K562 (cell line): ENCODE results near the gene MED20. TPM values are rescaled to one million over a fixed set of nuclear protein-coding genes. Genes with fewer than 3 reads are reported as not detected.
A peak's percentile ranks its signal among the peaks of the same experiment; 100 is the strongest.

Source experiments
- BRD9 ChIP-seq: fragments of 450-650 bp; IDR thresholded peaks from 2 replicates; pipeline ENCODE4 v1.6.1; 2018; ENCODE audit warnings: low read depth; ENCODE audit not compliant: partially characterized antibody
- CXXC5 ChIP-seq: fragments of 250-450 bp; sonication (Bioruptor Pico); IDR thresholded peaks from 2 replicates; pipeline ENCODE4 v1.8.0; 2022; ENCODE audit warnings: inconsistent platforms, mild to moderate bottlenecking, moderate library complexity
- DDX20 ChIP-seq: fragments of 450-650 bp; IDR thresholded peaks from 2 replicates; pipeline ENCODE4 v1.6.1; 2016; ENCODE audit warnings: missing genetic modification characterization, low read depth, mild to moderate bottlenecking, missing compliant biosample characterization, moderate library complexity
- FOS ChIP-seq: IDR thresholded peaks from 3 replicates; pipeline ENCODE4 v1.6.1; 2011; ENCODE audit not compliant: insufficient read length; ENCODE audit errors: extremely low read depth
- GABPB1 ChIP-seq: sonication (generic); formaldehyde crosslinking; IDR thresholded peaks from 2 replicates; pipeline ENCODE4 v1.8.0; 2022; ENCODE audit warnings: mild to moderate bottlenecking, missing genetic modification reagents
- NR1H2 ChIP-seq: sonication (generic); formaldehyde crosslinking; IDR thresholded peaks from 2 replicates; pipeline ENCODE4 v1.4.0; 2020; ENCODE audit warnings: mild to moderate bottlenecking, missing genetic modification reagents
- PBX2 ChIP-seq, 2 experiments: IDR thresholded peaks in 1 of 2; conservative IDR thresholded peaks in 1 of 2; 2 replicates each; pipeline ENCODE4 v1.6.1; 2016; ENCODE audit warnings: low read depth in 2 of 2, mild to moderate bottlenecking in 1 of 2, missing compliant biosample characterization in 1 of 2, missing genetic modification characterization in 1 of 2, moderate library complexity in 1 of 2
- PKNOX1 ChIP-seq: fragments of 450-650 bp; IDR thresholded peaks from 2 replicates; pipeline ENCODE4 v1.6.1; 2016
- RAD21 ChIP-seq, 2 experiments: fragments of 250-450 bp in 1 of 2; fragments of 450-650 bp in 1 of 2; sonication (Bioruptor Pico) in 1 of 2; formaldehyde crosslinking in 1 of 2; IDR thresholded peaks in 1 of 2; conservative IDR thresholded peaks in 1 of 2; 2 replicates each; pipeline versions ENCODE4 v1.4.0 to v1.8.0; 2020 to 2022; ENCODE audit warnings: mild to moderate bottlenecking in 2 of 2, moderate library complexity in 1 of 2
- RHOXF2B ChIP-seq: fragments of 250-450 bp; sonication (Bioruptor Pico); conservative IDR thresholded peaks from 2 replicates; pipeline ENCODE4 v1.5.1; 2021
- SREBF2 ChIP-seq: sonication (generic); formaldehyde crosslinking; IDR thresholded peaks from 2 replicates; pipeline ENCODE4 v1.4.0; 2020; ENCODE audit warnings: mild to moderate bottlenecking, missing genetic modification reagents
- TARDBP ChIP-seq: fragments of 450-650 bp; IDR thresholded peaks from 2 replicates; pipeline ENCODE4 v1.6.1; 2016
- THRA ChIP-seq: fragments of 450-650 bp; IDR thresholded peaks from 2 replicates; pipeline ENCODE4 v1.6.1; 2017; ENCODE audit warnings: mild to moderate bottlenecking, moderate library complexity
- U2AF1 ChIP-seq: fragments of 200-400 bp; formaldehyde crosslinking; optimal IDR thresholded peaks from 2 replicates; pipeline ENCODE3; 2017; ENCODE audit warnings: mild to moderate bottlenecking, low read depth, low read length, moderate library complexity
- ZBTB9 ChIP-seq: fragments of 450-650 bp; formaldehyde crosslinking; IDR thresholded peaks from 2 replicates; pipeline ENCODE4 v1.4.0; 2020; ENCODE audit warnings: mild to moderate bottlenecking, moderate library complexity
- ZNF124 ChIP-seq: sonication (generic); formaldehyde crosslinking; IDR thresholded peaks from 2 replicates; pipeline ENCODE4 v1.8.1; 2022; ENCODE audit warnings: missing genetic modification reagents
- ZNF395 ChIP-seq: fragments of 200-800 bp; sonication (Bioruptor generic); IDR thresholded peaks from 2 replicates; pipeline ENCODE4 v1.6.1; 2017; ENCODE audit warnings: missing genetic modification characterization, missing compliant biosample characterization
- ZNF79 ChIP-seq: fragments of 250-450 bp; sonication (Bioruptor Pico); IDR thresholded peaks from 2 replicates; pipeline ENCODE4 v1.4.0; 2020; ENCODE audit warnings: low read depth, mild to moderate bottlenecking, moderate library complexity
- ZSCAN29 ChIP-seq: fragments of 450-650 bp; IDR thresholded peaks from 2 replicates; pipeline ENCODE4 v1.6.1; 2017
- polyA plus RNA-seq, 8 experiments: library from polyadenylated mRNA; depleted of rRNA in 4 of 8; stranded (reverse) in 5 of 8; unstranded in 3 of 8; fragments of >200 nt; fragmentation: Nextera tagmentation in 2 of 8; fragmentation: Illumina TruSeq in 1 of 8; extraction: Ambion mirVana in 2 of 8; extraction: Trizol in 1 of 8; gene quantifications; 2 replicates each; pipeline versions ENCODE4 v1.2.1 to v1.2.3, GENCODE V29; 2011 to 2014; ENCODE audit warnings: inconsistent platforms in 1 of 8, missing spikeins in 1 of 8
- total RNA-seq, 7 experiments: library from RNA; depleted of rRNA in 6 of 7; stranded (reverse); fragments of >200 nt in 6 of 7; fragmentation: Illumina TruSeq in 2 of 7; extraction: Trizol in 2 of 7; gene quantifications; 2 replicates each; pipeline versions ENCODE4 v1.2.1 to v1.2.3, GENCODE V29; 2011 to 2021; ENCODE audit warnings: low replicate concordance in 1 of 7

MED20 gene
- total and polyA plus RNA-seq, 9 of the 15 experiments (the other 6 are each of a cell fraction or from before 2014, with no cell fraction given), result 27.3 to 80.9 (median 46.0) TPM

GRCh38 chr6:41937861-41938574 is 17.1 kb upstream of the MED20 start (continued):
- no peak for TF ChIP-seq ZNF124 (CRISPR knock-in tag)
- 0 out of 2 replicates have a peak, but pooled peaks have one; percentile 7 for TF ChIP-seq CXXC5 (CRISPR knock-in tag)
- TF ChIP-seq NR1H2 (CRISPR knock-in tag), result 0 out of 2 replicates have a peak, but pooled peaks have one; percentile 54
- no peak for TF ChIP-seq BRD9
- TF ChIP-seq ZNF395 (CRISPR knock-in tag), result peak; percentile 74
- peak in 1 of 2 experiments; percentile 6; a peak in 1 of 4 replicates for TF ChIP-seq RAD21 (CRISPR knock-in tag; conservative IDR thresholded peaks at IDR 0.05 in 1 of 2, IDR thresholded peaks at IDR 0.05 in 1 of 2)
- no peak for TF ChIP-seq THRA
- no peak for TF ChIP-seq RHOXF2B (CRISPR knock-in tag)
- no peak for TF ChIP-seq DDX20
- TF ChIP-seq ZBTB9 (CRISPR knock-in tag), result no peak
- TF ChIP-seq U2AF1, result no peak
- TF ChIP-seq ZNF79 (CRISPR knock-in tag), result no peak
- no peak for TF ChIP-seq TARDBP
- TF ChIP-seq GABPB1, result peak; percentile 22; the same call in 1 of the 2 replicates
- TF ChIP-seq ZSCAN29, result no peak
- 0 out of 2 replicates have a peak, but pooled peaks have one; percentile 39 for TF ChIP-seq SREBF2 (CRISPR knock-in tag)
- TF ChIP-seq PKNOX1, result peak; percentile 72
- TF ChIP-seq FOS, result no peak
- no peak for TF ChIP-seq PBX2 (CRISPR knock-in tag; IDR thresholded peaks at IDR 0.05; ENCODE audit: low read depth)
- peak; percentile 47 for TF ChIP-seq PBX2 (tag; conservative IDR thresholded peaks at IDR 0.05; ENCODE audit: low read depth)
